Measurements from ENCODE around the gene LRRC15.

LRRC15 gene

DNA sequence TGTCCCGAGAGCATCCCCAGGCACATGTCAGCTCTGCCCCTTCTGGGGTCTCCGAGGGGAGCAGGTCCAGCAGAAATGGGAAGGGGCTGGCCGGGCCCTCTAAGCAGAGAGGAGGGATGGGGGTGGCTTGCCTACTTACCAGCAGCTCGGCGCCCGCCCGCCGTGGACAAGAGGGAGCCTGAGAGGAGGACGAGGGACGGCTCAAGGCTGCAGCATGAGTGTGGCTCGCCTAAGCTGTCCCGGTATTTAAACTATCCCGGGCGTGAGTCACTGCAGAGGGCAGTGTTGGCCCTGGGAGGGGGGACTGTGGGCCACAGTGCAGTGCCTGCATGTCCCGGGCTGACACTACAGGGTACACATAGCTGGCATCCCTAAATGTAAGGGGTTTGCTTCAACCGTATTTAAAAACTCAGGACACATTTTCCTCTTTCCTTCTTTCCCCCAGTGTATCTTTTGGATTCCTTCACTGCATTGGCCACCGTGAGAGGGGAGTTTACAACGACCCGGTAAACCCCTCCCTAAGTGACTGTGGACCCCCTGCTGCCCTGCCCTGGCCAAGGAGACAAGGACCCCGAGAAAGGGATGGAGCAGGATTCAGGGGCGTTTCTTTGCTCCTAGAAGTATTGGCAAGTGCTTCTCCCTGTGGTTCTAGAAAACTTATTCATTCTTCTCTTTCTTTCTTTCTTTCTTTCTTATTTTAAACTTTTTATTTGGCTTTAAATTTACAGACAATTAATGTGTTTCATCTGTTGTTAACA lies at the start of gene LRRC15:
LRRC15 (minus strand) TSS at position 222 of the 758 bp plus-strand sequence. CDS start 8,700 bp downstream, outside the sequence.
- DNase-seq: no peak

DNA sequence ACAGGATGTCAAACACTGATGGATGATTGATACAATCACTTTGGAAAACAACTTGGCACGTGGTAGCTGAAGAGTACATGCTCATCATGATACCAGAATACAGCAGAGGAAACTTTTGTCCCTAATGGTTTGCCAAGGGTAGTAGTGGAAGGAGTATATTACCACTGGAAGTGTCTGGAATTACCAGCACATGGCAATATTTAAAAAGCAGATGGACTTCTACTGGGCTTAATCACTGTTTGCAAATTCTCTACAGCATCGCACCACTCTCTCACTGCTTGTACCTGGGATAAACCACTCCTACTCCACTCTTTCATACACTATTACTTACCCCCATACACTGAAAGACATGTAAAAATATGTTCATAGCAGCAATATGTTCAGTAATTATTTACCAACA lies 49.1 kb upstream of the LRRC15 start:
- DNase-seq: no peak

DNA sequence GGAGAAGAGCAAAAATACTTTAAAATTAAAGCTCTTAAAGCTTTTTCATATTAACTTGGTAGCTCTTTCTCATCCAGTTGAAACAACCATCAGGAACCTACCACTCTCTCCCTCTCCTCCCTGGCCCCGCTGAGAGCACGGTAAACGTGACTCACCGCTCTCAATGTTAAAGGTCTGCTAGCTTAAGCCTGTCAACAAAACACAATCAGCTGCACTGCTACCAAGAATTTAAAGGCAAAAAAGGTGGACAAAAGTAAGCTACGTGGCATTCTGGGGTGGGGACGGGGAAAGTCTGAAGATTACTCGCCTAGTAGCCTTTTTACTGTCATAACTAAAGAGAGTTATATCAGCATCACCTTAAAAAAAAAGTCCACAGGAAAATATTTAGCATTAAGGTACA lies 37.9 kb upstream of the LRRC15 start:
- peak; percentile 62 for DNase-seq

DNA sequence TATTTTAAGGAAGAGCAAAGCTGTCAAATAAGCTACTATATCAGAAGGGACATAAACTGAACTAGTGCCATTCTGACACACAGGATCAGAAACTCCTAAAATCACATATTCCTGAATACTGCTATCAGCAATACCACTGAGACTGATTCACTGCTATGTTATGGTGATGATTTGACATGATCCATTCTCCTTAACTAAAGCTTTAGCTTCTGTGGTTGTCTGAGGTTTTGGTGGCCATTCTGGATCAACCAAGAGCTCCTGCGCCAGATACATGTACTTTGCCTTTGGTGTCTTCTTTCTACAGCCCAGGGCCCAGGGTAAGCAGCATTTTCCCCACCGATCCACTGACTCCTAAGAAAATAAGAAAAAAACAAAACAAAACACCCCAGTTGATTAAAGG lies 36.2 kb upstream of the LRRC15 start:
- no peak for DNase-seq

DNA sequence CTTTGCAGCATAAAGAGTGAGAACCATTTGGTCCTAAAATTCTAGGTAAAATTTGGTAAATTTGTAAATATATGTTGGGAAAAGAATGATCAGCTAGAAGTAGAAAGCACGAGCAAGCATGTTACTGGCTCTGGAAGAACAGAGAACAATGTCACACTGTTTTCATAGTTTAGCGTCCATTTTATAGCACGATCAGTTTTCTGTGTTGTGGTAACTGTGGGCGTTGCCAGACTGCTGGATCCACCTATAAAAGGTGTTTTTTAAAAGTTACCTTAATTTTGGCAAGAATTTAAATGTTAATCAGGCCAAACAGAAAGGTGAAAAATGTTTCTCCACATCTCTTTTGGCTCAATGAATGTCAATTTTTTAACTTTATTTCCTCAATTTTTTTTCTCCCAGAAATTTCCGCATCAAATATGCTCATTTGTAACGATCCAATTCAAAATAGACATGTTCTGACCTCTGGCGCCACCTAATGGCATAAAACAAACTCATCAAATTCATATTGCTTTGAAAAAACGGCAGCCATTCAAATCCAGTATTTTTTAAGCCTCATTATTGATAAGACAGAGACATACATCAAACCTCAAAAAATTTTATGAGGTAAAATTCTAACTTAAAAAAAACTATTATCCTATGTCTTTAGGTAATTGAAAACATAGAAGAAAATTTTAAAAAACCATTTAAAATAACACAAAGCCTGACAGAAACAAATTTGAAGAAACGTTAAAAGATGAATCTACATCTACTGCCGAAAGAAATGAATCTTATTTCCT lies 35.0 kb upstream of the LRRC15 start:
- peak; percentile 69 for DNase-seq

DNA sequence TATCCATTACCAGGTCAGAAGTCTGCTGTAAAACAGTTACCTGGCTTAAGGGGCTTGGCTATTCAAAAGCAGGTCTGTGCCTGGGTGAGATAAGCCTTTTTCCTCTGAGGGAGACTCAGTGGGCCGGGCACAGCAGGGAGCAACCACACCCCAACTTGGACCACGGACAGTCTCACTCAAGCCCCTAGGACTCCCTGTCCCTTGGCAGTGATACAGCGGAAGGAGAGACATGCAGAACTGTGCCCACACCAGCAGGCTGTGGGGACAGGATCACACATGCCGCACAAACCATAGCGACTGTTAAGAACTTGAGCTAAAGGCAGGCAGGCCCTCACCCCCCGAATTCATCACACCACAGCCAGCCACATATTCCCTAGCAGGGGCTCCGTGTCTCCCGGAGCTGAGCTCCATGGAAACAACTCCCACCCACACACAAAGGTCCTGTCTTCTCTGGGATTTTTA lies 32.4 kb upstream of the LRRC15 start:
- no peak for DNase-seq

DNA sequence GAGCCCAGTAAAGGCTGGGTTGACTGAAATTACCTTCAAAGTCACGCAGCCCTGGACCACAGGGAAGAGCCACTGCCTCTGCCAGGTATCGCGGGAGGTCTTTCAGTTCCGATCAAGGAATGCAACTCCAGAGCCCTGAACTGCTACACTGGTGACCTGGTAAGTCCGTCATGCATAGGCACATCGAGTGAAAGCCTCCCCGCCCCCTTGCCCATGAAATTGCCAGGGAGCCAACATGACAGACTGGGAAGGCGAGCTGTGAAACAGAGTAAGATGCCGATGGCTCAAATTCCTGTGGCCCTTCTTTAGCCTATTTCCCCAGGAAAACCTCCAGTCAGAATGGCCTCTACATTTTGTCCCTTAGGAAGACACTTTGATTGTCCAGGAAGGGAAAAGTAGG lies 31.8 kb upstream of the LRRC15 start:
- DNase-seq: no peak

DNA sequence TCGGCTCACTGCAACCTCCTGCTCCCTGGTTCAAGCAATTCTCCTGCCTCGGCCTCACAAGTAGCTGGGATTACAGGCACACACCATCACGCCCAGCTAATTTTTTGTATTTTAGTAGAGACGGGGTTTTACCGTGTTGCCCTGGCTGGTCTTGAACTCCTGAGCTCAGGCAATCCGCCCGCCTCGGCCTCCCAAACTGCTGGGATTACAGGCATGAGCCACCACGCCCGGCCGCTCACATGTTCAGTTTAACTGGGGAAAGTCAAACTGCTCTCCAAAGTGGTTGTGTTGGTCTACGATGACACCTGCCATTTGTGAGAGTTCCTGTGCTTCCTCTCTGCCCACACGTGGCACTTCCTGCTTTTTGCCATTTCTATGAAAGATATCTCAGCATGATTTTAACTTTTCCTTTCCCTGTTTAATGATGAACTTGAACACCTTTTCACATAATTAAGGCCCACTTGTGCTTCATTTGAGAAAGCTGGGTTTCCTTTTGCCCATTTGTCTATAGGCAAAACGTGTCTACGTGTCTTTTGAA lies 30.4 kb upstream of the LRRC15 start:
- DNase-seq: no peak

DNA sequence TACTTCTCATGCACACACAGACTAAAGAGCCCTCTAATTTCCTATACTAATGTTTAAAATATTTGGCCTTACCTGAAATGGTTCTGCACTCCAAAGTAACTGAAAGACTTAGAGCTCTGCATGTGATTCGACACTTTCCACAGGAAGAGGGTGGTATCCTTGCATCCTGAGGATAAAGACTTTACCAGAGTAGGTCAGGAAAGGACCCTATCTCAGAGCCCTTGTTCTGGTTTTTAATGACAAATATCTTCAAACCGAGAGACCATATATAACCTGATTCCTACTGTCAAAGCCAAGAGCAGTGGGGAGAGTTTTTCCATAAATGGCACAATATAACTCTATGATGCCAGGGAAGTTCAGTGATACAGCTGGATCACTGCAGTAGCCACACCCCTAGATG lies 29.6 kb upstream of the LRRC15 start, which contains the start of gene GP5:
GP5 (minus strand) TSS at position 101 of the 400 bp plus-strand sequence. CDS start 984 bp downstream, outside the sequence.
- no peak for DNase-seq

DNA sequence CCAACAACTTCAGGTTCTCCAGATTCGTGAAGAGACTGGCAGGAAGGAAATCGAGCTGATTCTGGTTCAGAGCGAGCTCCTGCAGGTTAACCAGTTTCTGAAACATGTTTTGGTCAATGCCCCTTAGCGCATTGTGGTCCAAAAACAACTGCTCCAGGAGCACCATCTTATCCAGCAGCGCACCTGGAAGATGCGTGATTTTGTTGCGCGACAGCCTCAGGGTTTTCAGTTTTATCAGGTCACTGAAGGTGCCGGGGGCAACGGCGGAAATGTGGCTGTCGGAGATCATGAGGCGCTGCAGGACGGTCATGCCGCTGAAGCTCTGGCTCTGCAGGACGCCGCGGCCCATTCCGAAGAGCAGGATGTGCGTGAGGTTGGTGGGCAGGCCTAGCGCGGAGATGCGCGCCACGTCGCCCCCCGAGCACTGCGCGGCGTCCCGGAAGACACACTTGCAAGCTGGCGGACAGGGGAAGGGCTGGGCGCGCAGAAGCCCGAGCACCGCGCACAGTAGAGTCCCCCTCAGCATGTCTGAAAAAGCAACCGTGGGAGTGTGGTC lies 28.3 kb upstream of the LRRC15 start:
- peak; percentile 27 for DNase-seq

DNA sequence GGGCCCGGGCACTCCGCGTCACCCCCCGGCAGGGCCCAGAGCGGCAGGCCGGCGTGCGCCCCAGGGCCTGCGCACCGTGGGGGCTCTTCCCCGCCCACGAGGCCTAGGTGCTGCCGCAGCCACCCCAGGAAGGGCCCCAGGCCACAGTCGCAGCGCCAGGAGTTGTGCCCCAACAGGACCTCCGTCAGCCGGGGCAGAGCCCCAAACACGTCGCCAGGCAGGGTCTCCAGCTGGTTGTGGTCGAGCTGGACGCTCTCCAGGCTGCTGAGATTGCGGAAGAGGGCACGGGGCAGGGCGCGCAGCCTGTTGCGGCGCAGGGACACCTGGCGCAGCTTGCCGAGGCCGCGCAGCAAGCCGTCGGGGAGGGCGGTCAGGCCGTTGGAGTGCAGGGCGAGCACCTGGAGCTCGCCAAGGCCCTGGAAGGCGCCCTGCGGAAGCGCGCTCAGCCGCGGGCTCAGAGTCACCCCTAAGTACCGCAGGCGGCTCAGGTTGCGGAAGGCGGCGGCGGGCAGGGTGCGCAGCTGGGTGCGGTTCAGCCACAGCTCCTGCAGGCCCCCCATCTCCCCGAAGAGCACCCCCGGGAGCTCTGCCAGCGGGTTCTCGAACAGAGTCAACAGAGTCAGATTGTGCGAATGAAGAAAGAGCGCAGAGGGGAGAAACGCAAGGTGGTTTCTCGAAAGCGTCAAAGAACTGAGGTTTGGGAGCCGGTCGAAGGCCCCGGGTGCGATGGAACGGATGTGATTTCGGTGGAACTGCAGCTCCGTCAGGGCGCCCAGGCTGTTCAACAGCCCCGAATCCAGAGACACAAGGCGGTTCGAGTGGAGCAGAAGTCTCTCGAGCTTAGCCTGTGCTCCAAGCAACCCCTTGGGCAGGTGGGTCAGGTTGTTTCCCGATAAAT lies 27.6 kb upstream of the LRRC15 start:
- peak; percentile 34 for DNase-seq

DNA sequence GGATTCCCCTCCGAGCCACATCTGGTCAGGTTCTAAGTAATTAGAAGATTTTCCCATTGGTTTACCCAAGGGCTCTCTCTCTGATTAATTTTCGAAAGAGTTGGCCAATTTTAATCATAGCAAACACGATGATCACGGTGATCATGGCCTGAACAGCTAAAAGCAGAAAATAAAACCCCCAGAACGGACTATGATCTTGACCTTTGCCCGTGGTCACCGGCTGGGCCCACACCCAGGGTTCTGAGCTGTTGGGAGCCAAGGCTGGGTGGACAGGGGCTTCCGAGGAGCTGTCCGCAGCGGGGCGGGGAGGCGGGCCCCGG lies 27.0 kb upstream of the LRRC15 start:
- no peak for DNase-seq

DNA sequence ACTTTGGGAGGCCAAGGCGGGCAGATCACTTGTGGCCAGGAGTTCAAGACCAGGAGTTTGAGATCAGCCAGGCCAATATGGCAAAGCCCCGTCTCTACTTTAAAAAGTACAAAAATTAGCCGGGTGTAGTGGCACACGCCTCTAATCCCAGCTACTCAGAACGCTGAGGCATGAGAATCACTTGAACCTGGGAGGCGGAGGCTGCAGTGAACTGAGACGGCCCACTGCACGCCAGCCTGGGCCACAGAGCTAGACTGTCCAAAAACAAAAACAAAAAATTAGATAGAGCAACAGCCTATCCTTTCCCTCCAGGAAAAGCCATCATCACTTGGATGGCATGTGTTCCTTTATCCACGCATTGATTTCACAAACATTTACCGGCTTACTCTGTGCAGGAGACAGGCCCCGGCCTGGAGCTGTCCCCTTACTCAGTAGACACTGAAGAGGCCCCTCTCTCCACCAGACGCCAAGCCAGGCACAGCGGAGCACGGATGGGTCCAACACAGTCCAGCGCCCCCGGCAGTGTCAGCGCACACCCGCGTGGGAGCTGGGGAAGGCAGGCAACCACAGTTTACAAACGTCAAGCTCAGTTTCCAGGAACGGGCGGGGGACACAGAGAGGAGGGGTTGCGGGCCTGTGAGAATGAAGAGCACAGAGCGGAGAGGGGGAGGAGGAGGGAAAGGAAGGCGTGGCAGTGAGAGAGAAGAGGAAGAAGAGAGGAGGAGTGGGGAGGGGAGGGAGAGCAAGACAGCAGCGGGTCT lies 26.4 kb upstream of the LRRC15 start:
- peak; percentile 68 for DNase-seq

DNA sequence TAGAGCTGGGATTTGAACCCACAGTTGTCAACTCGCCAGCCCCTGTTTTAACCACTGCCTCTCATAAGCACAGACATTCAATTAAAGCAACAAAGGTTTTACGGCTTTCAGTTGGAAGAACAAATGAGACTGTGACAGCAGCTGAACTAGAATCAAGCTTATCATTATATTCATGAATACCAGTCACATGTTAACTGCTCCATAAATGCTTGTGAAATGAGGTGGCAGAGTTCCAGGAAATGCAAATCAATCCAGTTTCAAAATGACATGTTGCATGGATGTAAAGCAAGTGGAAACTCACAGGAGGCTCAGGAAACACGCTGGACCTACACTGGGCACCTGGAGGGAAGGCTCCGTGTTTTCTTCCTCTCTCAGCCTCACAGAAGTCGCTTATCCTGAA lies 25.7 kb upstream of the LRRC15 start:
- DNase-seq: peak; percentile 54

DNA sequence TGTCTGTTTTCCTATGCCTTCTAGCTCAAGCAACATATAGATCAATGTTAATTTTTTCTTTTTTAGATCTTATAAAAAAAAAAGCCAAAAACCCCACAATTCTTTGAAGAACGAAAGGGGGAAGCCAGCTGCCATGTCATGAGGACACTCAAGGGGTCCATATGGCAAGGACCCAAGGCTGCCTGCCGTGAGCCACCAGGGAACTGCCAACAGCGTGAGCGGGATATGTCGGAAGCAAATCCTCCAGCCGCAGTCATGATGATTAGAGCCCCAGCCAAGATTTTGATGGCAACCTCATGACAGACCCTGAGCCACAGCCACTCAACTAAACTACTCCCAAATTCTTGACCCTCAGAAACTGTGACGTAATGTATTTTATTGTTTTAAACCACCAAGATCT lies 23.0 kb upstream of the LRRC15 start:
- DNase-seq: no peak

DNA sequence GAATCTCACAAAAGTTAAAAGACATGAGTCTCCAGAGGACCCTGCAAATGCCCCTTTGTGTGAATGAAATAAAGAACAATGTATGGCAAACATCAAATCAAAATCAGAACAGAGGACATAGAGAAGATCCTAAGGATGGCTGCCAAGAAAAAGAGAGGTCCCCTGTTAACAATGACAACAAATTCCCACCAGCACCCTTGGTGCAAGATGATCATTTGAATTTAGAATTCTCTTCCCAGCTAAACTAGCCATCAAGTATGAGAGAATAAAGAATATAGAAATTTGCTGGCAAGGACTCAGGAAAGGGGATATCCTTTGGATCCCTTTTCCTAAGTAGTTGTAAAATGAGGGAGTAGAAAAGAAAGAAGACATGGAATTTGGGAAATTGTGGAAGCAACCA lies 21.3 kb upstream of the LRRC15 start:
- no peak for DNase-seq

DNA sequence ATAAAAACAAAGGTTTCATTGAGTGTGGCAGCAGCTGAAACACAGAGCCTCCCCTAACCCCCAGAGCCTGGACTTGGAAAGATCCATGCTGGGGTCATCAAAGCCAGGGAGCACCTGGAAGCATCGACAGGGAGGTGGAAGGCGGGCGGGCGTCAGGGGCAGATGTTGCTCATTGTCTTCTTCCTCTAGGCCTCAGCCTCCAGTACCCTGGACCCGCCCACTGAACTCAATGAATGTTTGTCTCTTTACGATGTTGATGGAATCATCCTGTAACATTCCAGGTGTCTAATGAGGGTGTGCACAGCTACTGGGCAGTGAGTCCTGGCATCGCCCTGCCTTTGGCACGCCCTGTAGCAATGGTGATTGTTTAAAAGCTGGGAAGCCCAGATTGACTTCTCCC lies 19.7 kb upstream of the LRRC15 start:
- no peak for DNase-seq

DNA sequence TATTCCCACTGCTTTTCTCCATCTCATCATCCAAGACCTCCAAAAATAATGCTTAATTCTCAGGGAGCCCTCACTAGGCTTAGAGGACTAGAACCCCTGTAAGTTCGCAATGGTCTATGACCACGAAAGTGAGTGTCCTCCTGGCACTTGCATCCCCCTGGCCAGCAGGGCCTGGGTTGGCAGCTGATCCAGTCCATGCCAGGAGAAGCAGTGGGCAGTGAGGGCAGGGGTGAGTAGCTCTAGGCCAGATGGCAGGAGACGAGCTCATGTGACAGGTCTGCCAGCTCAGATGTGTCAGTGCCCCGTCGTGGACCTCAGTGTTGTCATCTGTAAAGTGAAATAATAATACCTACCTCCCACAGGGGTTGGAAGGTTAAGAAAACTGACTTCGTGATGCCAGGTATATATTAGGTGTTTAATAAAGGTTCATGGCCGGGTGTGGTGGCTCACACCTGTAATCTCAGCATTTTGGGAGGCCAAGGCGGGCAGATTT lies 18.4 kb upstream of the LRRC15 start:
- no peak for DNase-seq

DNA sequence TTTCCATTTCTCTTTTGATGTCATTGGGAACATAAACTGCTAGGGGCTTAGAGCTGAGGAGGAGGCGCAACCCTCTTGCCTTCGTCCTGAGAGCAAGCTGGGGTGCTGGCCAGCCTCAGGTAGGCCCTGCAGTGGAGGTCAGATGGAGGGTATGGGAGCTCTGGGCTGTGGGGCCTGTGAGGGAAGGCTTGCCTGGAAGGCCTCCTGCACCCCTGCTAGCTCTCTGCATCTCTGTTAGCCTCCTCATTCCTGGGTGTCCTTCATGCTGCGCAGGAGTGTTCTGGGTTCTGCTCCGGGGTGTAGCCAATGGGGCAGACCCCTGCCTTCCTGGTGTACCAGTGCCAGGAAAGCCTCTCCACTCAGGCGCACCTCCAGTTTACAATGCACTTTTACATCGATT lies 17.7 kb upstream of the LRRC15 start:
- DNase-seq: no peak

DNA sequence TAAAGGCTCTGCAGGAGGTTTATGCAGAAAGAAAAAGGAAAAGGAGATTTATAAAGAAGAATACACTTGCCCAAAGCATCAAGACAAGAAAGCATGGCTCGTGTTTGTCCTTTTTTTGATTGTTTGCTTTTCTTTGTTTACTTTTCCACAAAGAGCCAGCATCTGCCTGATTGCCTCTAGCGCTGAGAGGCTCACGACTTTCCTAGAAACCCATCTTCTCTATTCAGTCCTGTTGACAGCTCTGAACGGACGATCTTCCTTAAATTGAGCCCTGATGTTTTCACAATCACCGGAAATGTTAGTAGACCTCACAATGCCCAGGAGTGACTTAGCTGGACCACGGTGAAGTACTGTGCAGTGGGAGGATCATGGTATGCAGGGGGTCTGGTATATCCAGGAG lies 17.1 kb upstream of the LRRC15 start:
- no peak for DNase-seq

DNA sequence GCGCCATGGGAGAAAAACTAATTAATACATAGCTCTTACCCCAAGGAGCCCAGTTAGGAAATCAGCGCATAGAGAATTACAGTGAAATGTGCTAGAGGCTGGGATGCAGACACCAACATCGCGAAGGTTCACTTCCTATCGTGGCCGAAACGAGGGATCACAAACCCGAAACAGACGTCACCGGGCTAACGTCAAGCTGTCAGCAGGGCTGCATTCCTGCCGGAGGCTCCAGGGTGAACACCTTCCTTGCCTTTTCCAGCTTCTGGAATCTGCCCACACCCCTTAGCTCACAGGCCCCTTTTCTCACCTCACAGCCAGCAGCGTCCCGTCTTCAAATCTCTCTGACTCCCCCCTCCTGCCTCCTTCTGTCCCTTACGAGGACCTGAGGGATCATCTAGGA lies 16.5 kb upstream of the LRRC15 start:
- DNase-seq: no peak

DNA sequence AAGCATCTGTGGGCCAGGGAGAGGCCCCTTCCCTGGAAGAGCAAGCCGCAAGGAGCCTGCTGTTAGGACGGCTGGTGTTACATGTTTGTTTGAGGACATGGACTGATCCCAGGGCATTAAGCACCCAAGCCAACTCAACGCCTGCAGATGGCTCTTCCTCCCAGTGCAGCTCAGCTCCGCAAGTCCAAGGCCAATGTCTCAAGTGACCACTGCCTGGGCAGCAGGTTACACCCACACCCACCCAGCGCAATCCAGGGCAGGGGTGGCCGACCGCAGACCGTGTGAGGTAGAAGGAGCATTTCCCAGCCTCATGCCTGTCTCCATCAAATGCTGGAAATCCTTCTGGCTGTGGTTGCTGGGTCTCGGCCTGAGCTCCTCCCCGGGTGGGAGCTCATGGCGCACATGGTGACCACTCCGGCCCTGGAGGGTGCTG lies 15.0 kb upstream of the LRRC15 start:
- no peak for DNase-seq

All from activated CD4-positive, alpha-beta T cell treated with anti-CD3 and anti-CD28 coated beads, Interleukin-2, Interleukin-6, amounts not matched to agents 100 ng/mL and 50 ng/mL, durations not matched to agents 16 hours and 8 hours (primary cell).